Body of pancreas (tissue), 4 donors: ENCODE data around the gene MPZL1. TPM values are rescaled to one million over a fixed set of nuclear protein-coding genes. Genes with fewer than 3 reads are reported as not detected.
A peak's percentile ranks its signal among the peaks of the same experiment; 100 is the strongest.

Experiments
- ATAC-seq: fragments of 150-250 bp; one replicate; pipeline ENCODE4 v1.9.1; 2016
- DNase-seq, 4 donors: peaks; one replicate each; pipeline ENCODE4 v3.0.0-alpha.2; 2019
- H3K27ac ChIP-seq, 4 donors: fragments of 200-600 bp; sonication (generic); 1 replicate in 3 of 4; 2 replicates in 1 of 4; pipeline versions ENCODE4 v1.5.1 to v1.6.1; 2016 to 2019; ENCODE audit warnings: mild to moderate bottlenecking in 1 of 4, mixed read lengths in 1 of 4, moderate library complexity in 1 of 4
- H3K27me3 ChIP-seq, 2 donors: fragments of 200-600 bp; sonication (generic); one replicate each; pipeline ENCODE4 v1.6.0; 2016; ENCODE audit warnings: mild to moderate bottlenecking in 1 of 2
- H3K36me3 ChIP-seq, 2 donors: fragments of 200-600 bp; sonication (generic); replicated peaks in 1 of 2; 2 replicates each; pipeline ENCODE4 v1.5.1; 2016; ENCODE audit warnings: low read depth in 2 of 2; ENCODE audit not compliant: insufficient read depth in 1 of 2
- H3K4me1 ChIP-seq: fragments of 200-600 bp; sonication (generic); one replicate; pipeline ENCODE4 v1.6.0; 2016
- H3K4me3 ChIP-seq, 2 donors: fragments of 200-600 bp; sonication (generic); 1 replicate in 1 of 2; 2 replicates in 1 of 2; pipeline ENCODE4 v1.5.1; 2016 to 2019
- H3K9me3 ChIP-seq, 3 donors: fragments of 200-600 bp; sonication (generic); 1 replicate in 2 of 3; 2 replicates in 1 of 3; pipeline ENCODE4 v1.5.1; 2016
- POLR2A ChIP-seq, 3 donors: fragments of 450-650 bp; IDR thresholded peaks; one replicate each; pipeline ENCODE4 v1.6.1; 2016; ENCODE audit warnings: antibody characterized with exemption in 3 of 3, mild to moderate bottlenecking in 2 of 3
- WGBS, 2 donors: methylation state at CpG; one replicate each; pipeline ENCODE4 v1.1.5; 2017; 5-methylcytosine and 5-hydroxymethylcytosine counted together
- intact Hi-C: fragments of 100-400 bp; cut with DNase I; formaldehyde crosslinking; loops from one replicate; pipeline ENCODE4 v1.15.1; 2023
- total RNA-seq, 2 donors: library from RNA; depleted of rRNA; stranded (reverse); fragments of >200 nt; gene quantifications; one replicate each; pipeline ENCODE4 v1.1.0, GENCODE V29; 2016
- TF ChIP-seq, protein P1 (sequence below), 7 experiments: fragments of 450-650 bp in 4 of 7; fragments of 200-600 bp in 3 of 7; sonication (generic) in 3 of 7; IDR thresholded peaks; one replicate each; pipeline ENCODE4 v1.5.1; 2016 to 2019; ENCODE audit warnings: antibody characterized with exemption in 7 of 7

Gene MPZL1
- total RNA-seq, 2 donors from 2014 or later: 19.8 to 28.5 TPM

DNA sequence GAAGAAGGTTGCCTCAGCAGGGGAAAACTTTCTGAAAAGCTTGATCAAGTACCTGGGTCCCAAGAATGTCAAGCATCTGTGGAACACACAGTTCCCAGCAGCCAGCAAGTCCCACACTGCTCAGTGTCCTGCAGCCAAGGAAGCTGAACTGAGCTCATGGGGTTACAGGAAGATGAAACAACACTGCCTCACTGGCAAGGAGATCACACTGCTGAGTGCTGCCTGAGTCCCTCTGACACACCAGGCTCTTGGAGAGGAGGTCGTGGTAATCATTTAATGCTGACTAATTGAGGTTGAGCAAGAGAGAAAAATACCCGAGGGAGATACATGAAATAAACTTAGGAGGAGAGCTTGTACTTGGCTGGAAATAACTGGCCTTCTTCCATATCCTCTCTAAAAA is 75.2 kb downstream of the MPZL1 start:
- 29 to 34% methylated on average over 2 of the region's 2 CpGs for WGBS, 2 donors
- intact Hi-C loops: no loop called here

DNA sequence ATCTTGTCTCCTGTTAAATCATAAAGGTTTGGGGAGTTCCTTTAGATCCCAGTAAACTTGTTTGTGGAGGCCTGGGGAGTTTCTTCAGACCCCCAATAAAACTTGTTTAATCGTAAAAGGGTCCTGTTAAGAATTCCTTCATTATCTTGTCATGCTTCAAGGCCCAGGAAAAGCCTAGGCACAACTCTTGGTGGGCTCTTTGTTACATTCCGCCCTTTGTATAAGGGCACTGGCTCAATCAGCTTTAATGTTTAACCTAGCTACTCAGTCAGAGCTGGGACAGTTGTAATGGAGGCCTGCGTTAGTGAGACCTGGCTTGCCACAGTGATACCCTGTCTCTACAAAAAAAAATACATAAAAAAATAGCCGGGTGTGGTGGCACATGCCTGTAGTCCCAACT is 77.2 kb downstream of the MPZL1 start:
- H3K4me1 ChIP-seq: no peaks in the 10 kb centered on the region
- H3K27ac ChIP-seq: no peak overlapping the region
- H3K4me3 ChIP-seq: no peak overlapping the region
- intact Hi-C loops: no loop called here
- H3K9me3 ChIP-seq: no peaks in the 10 kb centered on the region
- TF ChIP-seq POLR2A (IDR thresholded peaks at IDR 0.05): no peak
- TF ChIP-seq, protein P1, sequence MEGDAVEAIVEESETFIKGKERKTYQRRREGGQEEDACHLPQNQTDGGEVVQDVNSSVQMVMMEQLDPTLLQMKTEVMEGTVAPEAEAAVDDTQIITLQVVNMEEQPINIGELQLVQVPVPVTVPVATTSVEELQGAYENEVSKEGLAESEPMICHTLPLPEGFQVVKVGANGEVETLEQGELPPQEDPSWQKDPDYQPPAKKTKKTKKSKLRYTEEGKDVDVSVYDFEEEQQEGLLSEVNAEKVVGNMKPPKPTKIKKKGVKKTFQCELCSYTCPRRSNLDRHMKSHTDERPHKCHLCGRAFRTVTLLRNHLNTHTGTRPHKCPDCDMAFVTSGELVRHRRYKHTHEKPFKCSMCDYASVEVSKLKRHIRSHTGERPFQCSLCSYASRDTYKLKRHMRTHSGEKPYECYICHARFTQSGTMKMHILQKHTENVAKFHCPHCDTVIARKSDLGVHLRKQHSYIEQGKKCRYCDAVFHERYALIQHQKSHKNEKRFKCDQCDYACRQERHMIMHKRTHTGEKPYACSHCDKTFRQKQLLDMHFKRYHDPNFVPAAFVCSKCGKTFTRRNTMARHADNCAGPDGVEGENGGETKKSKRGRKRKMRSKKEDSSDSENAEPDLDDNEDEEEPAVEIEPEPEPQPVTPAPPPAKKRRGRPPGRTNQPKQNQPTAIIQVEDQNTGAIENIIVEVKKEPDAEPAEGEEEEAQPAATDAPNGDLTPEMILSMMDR (IDR thresholded peaks at IDR 0.05): no peak
- no peaks in the 10 kb centered on the region for H3K27me3 ChIP-seq
- no peaks in the 10 kb centered on the region for H3K36me3 ChIP-seq
- DNase-seq (no peak), ATAC-seq (no peak)
- WGBS, 2 donors: 79 to 86% methylated on average over 4 of the region's 4 CpGs

More for the DNA sequence above, 75.2 kb downstream of the MPZL1 start:
- no peaks in the 10 kb centered on the region for H3K36me3 ChIP-seq
- ATAC-seq (peak; percentile 81), DNase-seq (peak in 3 of 4 donors; percentile 39 to 70 (median 52))
- H3K27ac ChIP-seq: peak overlapping the region in 2 of 4 donors; percentile 44 to 48
- no peaks in the 10 kb centered on the region for H3K4me1 ChIP-seq
- H3K4me3 ChIP-seq: no peak overlapping the region
- no peak for TF ChIP-seq POLR2A (IDR thresholded peaks at IDR 0.05)
- TF ChIP-seq, protein P1 (IDR thresholded peaks at IDR 0.05): no peak
- no peaks in the 10 kb centered on the region for H3K9me3 ChIP-seq
- H3K27me3 ChIP-seq: no peaks in the 10 kb centered on the region

DNA sequence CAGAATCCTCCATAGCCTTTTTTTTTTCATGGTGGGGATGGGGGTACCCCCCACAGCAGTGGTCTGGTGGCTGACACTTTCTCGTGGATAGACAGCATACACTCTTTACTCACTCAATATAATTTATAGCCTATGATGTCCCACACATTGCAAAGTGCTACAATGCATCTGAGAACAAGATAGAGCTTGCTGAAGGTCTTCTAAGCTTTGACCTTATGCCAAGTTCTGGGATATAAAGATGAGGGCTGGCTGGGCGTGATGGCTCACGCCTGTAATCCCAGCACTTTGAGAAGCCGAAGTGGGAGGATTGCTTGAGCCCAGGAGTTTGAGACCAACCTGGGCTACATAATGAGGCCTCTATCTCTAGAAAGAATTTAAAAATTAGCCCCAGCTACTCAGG is 78.0 kb downstream of the MPZL1 start:
- ATAC-seq: no peak
- 30 to 80% methylated on average over 4 of the region's 4 CpGs for WGBS, 2 donors
- no peak for DNase-seq
- H3K36me3 ChIP-seq: no peaks in the 10 kb centered on the region
- no peaks in the 10 kb centered on the region for H3K27me3 ChIP-seq
- TF ChIP-seq, protein P1 (IDR thresholded peaks at IDR 0.05): no peak
- no peak for TF ChIP-seq POLR2A (IDR thresholded peaks at IDR 0.05)
- H3K27ac ChIP-seq: no peak overlapping the region
- H3K9me3 ChIP-seq: no peaks in the 10 kb centered on the region
- H3K4me1 ChIP-seq: no peaks in the 10 kb centered on the region
- intact Hi-C loops: no loop called here
- H3K4me3 ChIP-seq: no peak overlapping the region

DNA sequence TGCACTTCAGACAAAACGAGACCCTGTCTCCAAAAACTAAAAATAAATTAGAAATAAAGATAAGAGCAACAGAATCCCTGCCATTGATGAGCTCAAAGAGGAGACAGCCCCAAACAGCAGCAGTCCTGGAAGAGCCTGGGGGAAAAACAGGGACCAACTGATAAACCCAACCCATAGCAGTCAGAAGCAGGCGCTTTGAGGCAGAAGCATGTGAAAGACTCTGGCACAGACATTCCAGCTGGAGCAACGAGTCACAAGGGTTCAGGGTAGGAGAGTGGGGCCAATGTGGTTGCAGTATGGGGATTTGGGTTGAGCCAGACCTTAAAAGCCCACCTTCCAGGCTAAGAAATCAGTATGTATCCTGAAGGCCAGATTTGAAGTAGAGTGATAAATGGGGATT is 78.5 kb downstream of the MPZL1 start:
- intact Hi-C loops: no loop called here
- H3K9me3 ChIP-seq: no peaks in the 10 kb centered on the region
- 65% methylated on average over 3 of the region's 3 CpGs for WGBS, 2 donors
- H3K4me3 ChIP-seq: no peak overlapping the region
- H3K27me3 ChIP-seq: no peaks in the 10 kb centered on the region
- H3K4me1 ChIP-seq: no peaks in the 10 kb centered on the region
- TF ChIP-seq POLR2A (IDR thresholded peaks at IDR 0.05): no peak
- TF ChIP-seq, protein P1 (IDR thresholded peaks at IDR 0.05): no peak
- no peaks in the 10 kb centered on the region for H3K36me3 ChIP-seq
- DNase-seq (no peak), ATAC-seq (no peak)
- H3K27ac ChIP-seq: no peak overlapping the region

DNA sequence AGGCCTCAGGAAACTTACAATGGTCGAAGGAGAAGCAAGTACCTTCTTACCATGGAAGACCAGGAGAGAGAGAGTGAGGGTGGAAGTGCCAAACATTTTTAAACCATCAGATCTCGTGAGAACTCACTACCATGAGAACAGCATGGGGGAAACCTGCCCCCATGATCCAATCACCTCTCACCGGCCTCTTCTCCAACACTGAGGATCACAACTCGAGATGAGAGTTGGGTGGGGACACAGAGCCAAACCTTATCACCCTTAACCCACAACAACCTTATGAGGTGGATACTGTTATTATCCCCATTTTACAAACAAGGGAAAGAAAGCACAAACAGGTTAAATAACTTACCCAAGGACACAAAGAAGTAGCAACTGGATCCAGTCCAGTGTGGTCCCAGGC is 80.5 kb downstream of the MPZL1 start:
- Histone ChIP-seq H3K9me3 (no peaks in the 10 kb centered on the region), H3K36me3 (no peaks in the 10 kb centered on the region), H3K27me3 (no peaks in the 10 kb centered on the region), H3K4me3 (no peak overlapping the region), H3K27ac (no peak overlapping the region), H3K4me1 (no peaks in the 10 kb centered on the region)
- intact Hi-C loops: no loop called here
- DNase-seq (no peak), ATAC-seq (no peak)
- no peak for TF ChIP-seq POLR2A (IDR thresholded peaks at IDR 0.05)
- TF ChIP-seq, protein P1 (IDR thresholded peaks at IDR 0.05): no peak
- WGBS, 2 donors: 80 to 87% methylated on average over 4 of the region's 4 CpGs
